Measurements from ENCODE around the gene CDYL2. TPM values are rescaled to one million over a fixed set of nuclear protein-coding genes. Genes with fewer than 3 reads are reported as not detected.

Gene CDYL2
- total RNA-seq, 4 donors from 2014 or later, result 0.80 to 2.8 (median 1.8) TPM

DNA sequence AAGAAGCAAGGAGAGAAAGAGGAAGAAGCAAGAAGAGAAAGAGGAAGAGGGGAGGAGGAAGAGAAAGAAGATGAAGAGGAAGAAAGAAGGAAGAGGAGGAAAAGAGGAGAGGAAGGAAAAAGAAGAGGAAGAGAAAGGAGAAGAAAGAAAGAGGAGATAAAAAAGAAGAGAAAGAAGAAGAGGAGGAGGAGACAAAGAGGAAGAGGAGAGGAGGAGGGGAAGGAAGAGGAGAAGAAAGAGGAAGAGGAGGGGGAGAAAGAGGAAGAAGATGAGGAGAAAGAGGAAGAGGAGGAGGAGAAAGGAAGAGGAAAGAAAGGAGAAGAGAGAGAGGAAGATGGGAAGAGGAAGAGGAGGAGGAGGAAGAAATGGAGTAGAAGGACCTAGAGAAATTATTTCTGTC is 80.4 kb downstream of the CDYL2 start:
- Histone ChIP-seq H3K4me1 (no peaks in the 10 kb centered on the region), H3K4me3 (no peak overlapping the region), H3K36me3 (no peaks in the 10 kb centered on the region), H3K9me3 (peaks cover 0 to 8% (median 0%) of the 10 kb centered on the region in 3 donors), H3K27me3 (no peaks in the 10 kb centered on the region), H3K27ac (no peak overlapping the region)
- ATAC-seq, result no peak
- no peak for TF ChIP-seq POLR2A (IDR thresholded peaks at IDR 0.05)
- TF ChIP-seq CTCF (IDR thresholded peaks at IDR 0.05 in 4 of 5, conservative IDR thresholded peaks at IDR 0.05 in 1 of 5), result no peak
- DNase-seq, result no peak
- intact Hi-C loops (cut with DNase I; ENCODE audit: low total_unique reads), result no loop called here
- in situ Hi-C loops (cut with MboI; ENCODE audit: low sequenced_read_pairs in 4 of 4), result no loop called here

- H3K4me3 ChIP-seq, result no peak overlapping the region
- no peak overlapping the region for H3K27ac ChIP-seq
- DNase-seq (no peak), ATAC-seq (no peak)
- H3K36me3 ChIP-seq, result no peaks in the 10 kb centered on the region
- intact Hi-C loops (cut with DNase I; ENCODE audit: low total_unique reads) (no loop called here), in situ Hi-C loops (cut with MboI; ENCODE audit: low sequenced_read_pairs in 4 of 4) (no loop called here)
- H3K9me3 ChIP-seq, result peaks cover 0 to 8% (median 0%) of the 10 kb centered on the region in 3 donors
- no peaks in the 10 kb centered on the region for H3K4me1 ChIP-seq
- TF ChIP-seq CTCF (IDR thresholded peaks at IDR 0.05 in 4 of 5, conservative IDR thresholded peaks at IDR 0.05 in 1 of 5) (no peak), POLR2A (IDR thresholded peaks at IDR 0.05) (no peak)
- no peaks in the 10 kb centered on the region for H3K27me3 ChIP-seq
Measured at GRCh38 chr16:80723091-80723490, 81.3 kb downstream of the CDYL2 start.

DNA sequence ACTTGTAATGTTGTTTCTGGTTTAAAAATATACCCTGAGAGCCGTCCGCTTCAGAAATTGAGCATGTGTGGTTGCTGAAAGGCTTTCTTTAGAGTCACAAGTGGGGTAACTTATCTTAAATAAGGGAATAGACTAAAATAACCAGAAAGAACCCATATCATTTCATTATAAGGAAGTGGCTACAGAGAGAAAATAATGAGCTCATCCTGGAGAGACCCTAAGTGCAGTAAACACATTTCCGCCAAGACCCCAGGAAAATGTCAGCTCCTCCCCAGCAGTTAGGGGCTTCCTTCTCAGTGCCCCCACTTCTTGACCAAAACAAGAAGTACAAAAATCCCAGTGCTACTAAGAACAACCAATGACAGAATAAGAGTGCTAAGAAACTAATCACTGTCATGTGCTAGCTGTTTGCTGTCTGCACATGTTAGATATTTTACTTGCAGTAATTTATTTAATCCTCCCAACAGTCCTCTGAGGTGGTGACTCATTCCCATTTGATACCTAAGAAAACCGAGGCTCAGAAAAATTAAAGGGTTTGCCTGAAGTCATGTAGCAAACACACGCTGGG is 83.5 kb downstream of the CDYL2 start:
- H3K27ac ChIP-seq, result no peak overlapping the region
- in situ Hi-C loops (cut with MboI; ENCODE audit: low sequenced_read_pairs in 4 of 4), result no loop called here
- DNase-seq, result no peak
- no peaks in the 10 kb centered on the region for H3K36me3 ChIP-seq
- no peaks in the 10 kb centered on the region for H3K4me1 ChIP-seq
- peaks cover 0 to 8% (median 0%) of the 10 kb centered on the region in 3 donors for H3K9me3 ChIP-seq
- intact Hi-C loops (cut with DNase I; ENCODE audit: low total_unique reads), result no loop called here
- ATAC-seq, result no peak
- TF ChIP-seq POLR2A (IDR thresholded peaks at IDR 0.05) (no peak), CTCF (IDR thresholded peaks at IDR 0.05 in 4 of 5, conservative IDR thresholded peaks at IDR 0.05 in 1 of 5) (no peak)
- H3K27me3 ChIP-seq, result no peaks in the 10 kb centered on the region
- no peak overlapping the region for H3K4me3 ChIP-seq

DNA sequence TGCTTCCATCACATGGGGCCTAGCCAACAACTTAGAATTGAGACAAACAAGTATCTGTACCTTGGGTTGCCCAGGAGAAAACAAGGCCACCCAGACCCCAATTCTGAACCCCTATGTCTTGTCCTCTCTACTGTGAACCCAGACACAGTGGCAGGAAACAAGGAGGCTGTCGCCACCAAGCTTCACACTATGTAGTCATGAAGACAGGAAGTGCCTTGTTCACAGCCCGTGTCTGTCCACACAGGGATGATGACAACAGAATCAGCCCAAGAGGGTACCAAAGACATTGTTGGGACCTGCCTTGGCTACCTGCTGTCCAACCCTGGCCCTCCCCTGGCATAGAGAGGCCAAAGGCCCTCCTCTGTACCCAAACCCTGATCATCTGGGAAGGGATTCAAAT is 84.8 kb downstream of the CDYL2 start:
- H3K27me3 ChIP-seq, result no peaks in the 10 kb centered on the region
- H3K4me1 ChIP-seq, result no peaks in the 10 kb centered on the region
- ATAC-seq (no peak), DNase-seq (no peak)
- TF ChIP-seq POLR2A (IDR thresholded peaks at IDR 0.05), result no peak
- no peak for TF ChIP-seq CTCF (IDR thresholded peaks at IDR 0.05 in 4 of 5, conservative IDR thresholded peaks at IDR 0.05 in 1 of 5)
- intact Hi-C loops (cut with DNase I; ENCODE audit: low total_unique reads) (no loop called here), in situ Hi-C loops (cut with MboI; ENCODE audit: low sequenced_read_pairs in 4 of 4) (no loop called here)
- no peak overlapping the region for H3K27ac ChIP-seq
- H3K36me3 ChIP-seq, result no peaks in the 10 kb centered on the region
- H3K9me3 ChIP-seq, result peaks cover 0 to 8% (median 0%) of the 10 kb centered on the region in 3 donors
- no peak overlapping the region for H3K4me3 ChIP-seq
